Activated CD8-positive, alpha-beta T cell treated with anti-CD3 and anti-CD28 coated beads for 36 hours (primary cell): ENCODE results near the gene COLEC12. TPM values are rescaled to one million over a fixed set of nuclear protein-coding genes. Genes with fewer than 3 reads are reported as not detected.
"Not testable (repeated sequence)": the region's sequence is repeated elsewhere in the genome, so short reads cannot be mapped to it uniquely, and the experiment has no call there.

Source experiments
- ATAC-seq: fragments of 200-7000 bp; cut with Tn5 transposase; one replicate; pipeline ENCODE4 v1.10.0; 2021; ENCODE audit warnings: mild to moderate bottlenecking, moderate library complexity
- CTCF ChIA-PET: fragments of 350-600 bp; sonication (Branson Sonifier 250); formaldehyde crosslinking; loops from one replicate; lab custom pipeline; 2021; ENCODE audit warnings: antibody characterized with exemption; lab: Charles Lee
- POLR2A ChIA-PET: fragments of 350-600 bp; sonication (Branson Sonifier 250); formaldehyde crosslinking; loops from one replicate; lab custom pipeline; 2021; ENCODE audit warnings: antibody characterized with exemption; lab: Charles Lee
- DNase-seq: peaks from one replicate; pipeline ENCODE4 v3.0.0-alpha.2; 2020
- H3K27ac Mint-ChIP-seq: one replicate; pipeline ENCODE4 v1.8.0; 2021; ENCODE audit warnings: mild to moderate bottlenecking, mixed read lengths
- H3K27me3 Mint-ChIP-seq: one replicate; pipeline ENCODE4 v1.8.0; 2021; ENCODE audit warnings: mixed read lengths
- H3K36me3 Mint-ChIP-seq: one replicate; pipeline ENCODE4 v1.8.0; 2021; ENCODE audit warnings: low read depth, mixed read lengths
- H3K4me1 Mint-ChIP-seq: one replicate; pipeline ENCODE4 v1.8.0; 2021; ENCODE audit warnings: low read depth, mixed read lengths
- H3K4me3 Mint-ChIP-seq: one replicate; pipeline ENCODE4 v1.8.0; 2021; ENCODE audit warnings: mild to moderate bottlenecking, moderate library complexity, mixed read lengths
- H3K9me3 Mint-ChIP-seq: one replicate; pipeline ENCODE4 v1.8.0; 2021; ENCODE audit warnings: mixed read lengths
- intact Hi-C: fragments of 100-400 bp; cut with micrococcal nuclease; formaldehyde crosslinking; loops from one replicate; pipeline ENCODE4 v1.10.0; 2022
- total RNA-seq, 2 experiments: library from RNA; stranded (reverse); gene quantifications; one replicate each; pipeline ENCODE4 v1.2.3, GENCODE V29; 2021
- TF ChIP-seq, protein P1 (sequence below): fragments of 200-600 bp; IDR thresholded peaks from one replicate; pipeline ENCODE4 v1.8.0; 2022; ENCODE audit warnings: antibody characterized with exemption, mild to moderate bottlenecking

The COLEC12 gene
- total RNA-seq, 2 experiments from 2014 or later, result not detected

DNA sequence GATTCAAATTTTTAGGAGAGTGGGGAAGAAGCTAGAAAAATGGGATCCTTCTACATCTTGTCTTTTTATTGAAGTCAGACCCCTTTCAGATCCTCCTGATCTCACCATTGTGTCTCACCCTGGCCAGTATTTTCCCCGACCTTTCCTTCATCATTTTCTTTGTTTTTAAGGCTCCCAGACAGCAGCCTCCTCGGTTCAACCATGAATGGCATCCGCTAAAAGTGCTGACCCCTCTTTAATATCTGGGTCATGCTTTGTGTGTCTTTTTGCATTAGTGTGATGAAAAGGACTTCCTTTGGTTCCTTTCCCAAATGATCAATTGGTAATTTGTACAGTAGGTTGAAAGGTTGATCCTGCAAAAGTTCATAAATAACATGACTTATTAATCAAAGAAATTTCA is 205.9 kb downstream of the COLEC12 start:
- DNase-seq (no peak), ATAC-seq (no peak)
- no peaks in the 10 kb centered on the region for H3K4me1 Mint-ChIP-seq
- H3K27ac Mint-ChIP-seq, result no peak overlapping the region
- H3K4me3 Mint-ChIP-seq, result no peak overlapping the region
- ChIA-PET CTCF (no interaction called here), POLR2A (no interaction called here)
- TF ChIP-seq, protein P1, sequence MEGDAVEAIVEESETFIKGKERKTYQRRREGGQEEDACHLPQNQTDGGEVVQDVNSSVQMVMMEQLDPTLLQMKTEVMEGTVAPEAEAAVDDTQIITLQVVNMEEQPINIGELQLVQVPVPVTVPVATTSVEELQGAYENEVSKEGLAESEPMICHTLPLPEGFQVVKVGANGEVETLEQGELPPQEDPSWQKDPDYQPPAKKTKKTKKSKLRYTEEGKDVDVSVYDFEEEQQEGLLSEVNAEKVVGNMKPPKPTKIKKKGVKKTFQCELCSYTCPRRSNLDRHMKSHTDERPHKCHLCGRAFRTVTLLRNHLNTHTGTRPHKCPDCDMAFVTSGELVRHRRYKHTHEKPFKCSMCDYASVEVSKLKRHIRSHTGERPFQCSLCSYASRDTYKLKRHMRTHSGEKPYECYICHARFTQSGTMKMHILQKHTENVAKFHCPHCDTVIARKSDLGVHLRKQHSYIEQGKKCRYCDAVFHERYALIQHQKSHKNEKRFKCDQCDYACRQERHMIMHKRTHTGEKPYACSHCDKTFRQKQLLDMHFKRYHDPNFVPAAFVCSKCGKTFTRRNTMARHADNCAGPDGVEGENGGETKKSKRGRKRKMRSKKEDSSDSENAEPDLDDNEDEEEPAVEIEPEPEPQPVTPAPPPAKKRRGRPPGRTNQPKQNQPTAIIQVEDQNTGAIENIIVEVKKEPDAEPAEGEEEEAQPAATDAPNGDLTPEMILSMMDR, result no peak
- intact Hi-C loops, result no loop called here
- peaks cover 11% of the 10 kb centered on the region for H3K27me3 Mint-ChIP-seq
- H3K36me3 Mint-ChIP-seq, result no peaks in the 10 kb centered on the region
- no peaks in the 10 kb centered on the region for H3K9me3 Mint-ChIP-seq

DNA sequence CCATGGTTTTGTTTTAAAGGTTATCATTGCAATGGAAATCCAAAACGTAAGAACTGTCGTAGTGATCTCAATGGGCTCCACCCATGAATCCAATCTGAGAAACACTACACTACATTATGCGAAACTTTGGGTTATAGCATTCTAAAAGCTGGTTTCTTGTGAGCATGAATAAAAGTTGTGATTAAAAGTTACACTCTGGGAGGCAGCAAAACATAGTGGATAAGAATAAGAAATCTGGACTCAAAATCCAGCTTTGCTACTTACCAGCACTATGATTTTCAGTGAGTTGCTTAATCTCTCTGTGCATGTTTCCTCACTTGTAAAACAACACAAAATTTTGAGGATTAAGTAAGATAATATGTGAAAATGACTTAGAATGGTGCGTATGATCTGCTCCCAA is 207.0 kb downstream of the COLEC12 start:
- TF ChIP-seq, protein P1, result no peak
- H3K27me3 Mint-ChIP-seq, result peaks cover 12% of the 10 kb centered on the region
- H3K4me1 Mint-ChIP-seq, result no peaks in the 10 kb centered on the region
- no peak overlapping the region for H3K4me3 Mint-ChIP-seq
- intact Hi-C loops, result no loop called here
- H3K27ac Mint-ChIP-seq, result no peak overlapping the region
- DNase-seq (no peak), ATAC-seq (no peak)
- no peaks in the 10 kb centered on the region for H3K9me3 Mint-ChIP-seq
- ChIA-PET CTCF (no interaction called here), POLR2A (no interaction called here)
- H3K36me3 Mint-ChIP-seq, result no peaks in the 10 kb centered on the region

DNA sequence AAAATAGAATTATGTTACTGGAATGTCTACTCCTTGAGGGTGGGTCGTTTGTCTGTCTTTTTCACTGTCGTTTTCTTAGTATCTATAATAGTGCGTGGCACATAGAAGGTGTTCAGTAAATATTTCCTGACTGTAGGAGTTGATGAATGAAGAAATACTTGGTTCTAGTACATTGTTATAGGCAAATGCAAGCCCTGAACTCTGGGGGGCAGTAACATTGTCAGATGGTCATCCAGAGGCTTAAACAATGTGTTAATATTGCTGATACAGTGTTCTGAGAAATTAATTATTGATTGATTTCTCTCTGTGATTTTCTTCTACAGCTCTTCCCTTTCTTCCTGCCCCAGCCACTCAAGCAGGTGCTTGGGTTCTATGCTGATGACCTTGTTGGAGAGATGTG is 208.2 kb downstream of the COLEC12 start:
- Mint-ChIP-seq H3K27ac (no peak overlapping the region), H3K4me3 (no peak overlapping the region), H3K36me3 (no peaks in the 10 kb centered on the region), H3K9me3 (no peaks in the 10 kb centered on the region), H3K4me1 (peaks cover 2% of the 10 kb centered on the region), H3K27me3 (peaks cover 16% of the 10 kb centered on the region)
- no peak for ATAC-seq
- CTCF ChIA-PET, result no interaction called here
- DNase-seq, result no peak
- POLR2A ChIA-PET, result interaction anchor here (0.6 kb wide), 1 partner anchor 16 kb away, joined by 3 read pairs; no protein-coding TSS in a partner anchor
- TF ChIP-seq, protein P1, result no peak
- intact Hi-C loops, result no loop called here

- DNase-seq, H3K27ac Mint-ChIP-seq, ATAC-seq, H3K4me1 Mint-ChIP-seq, CTCF ChIA-PET, H3K9me3 Mint-ChIP-seq, POLR2A ChIA-PET, H3K36me3 Mint-ChIP-seq, H3K4me3 Mint-ChIP-seq, intact Hi-C loops: not testable (repeated sequence)
- peaks cover 14% of the 10 kb centered on the region for H3K27me3 Mint-ChIP-seq
Observed at GRCh38 chr18:289970-290369, 210.5 kb downstream of the COLEC12 start.

- CTCF ChIA-PET, result no interaction called here
- intact Hi-C loops, result no loop called here
- H3K27me3 Mint-ChIP-seq, result peaks cover 10% of the 10 kb centered on the region
- TF ChIP-seq, protein P1, result no peak
- no peaks in the 10 kb centered on the region for H3K9me3 Mint-ChIP-seq
- H3K4me3 Mint-ChIP-seq, result no peak overlapping the region
- H3K27ac Mint-ChIP-seq, result no peak overlapping the region
- POLR2A ChIA-PET, result no interaction called here
- peaks cover 7% of the 10 kb centered on the region for H3K4me1 Mint-ChIP-seq
- no peak for ATAC-seq
- H3K36me3 Mint-ChIP-seq, result no peaks in the 10 kb centered on the region
- no peak for DNase-seq
Observed at GRCh38 chr18:289026-289425, 211.5 kb downstream of the COLEC12 start.
